ENCODE measurements around the gene LRRC8D. TPM values are rescaled to one million over a fixed set of nuclear protein-coding genes. Genes with fewer than 3 reads are reported as not detected.

LRRC8D gene
- total RNA-seq, 4 donors from 2014 or later: 4.7 to 8.5 (median 6.5) TPM

- no peak for TF ChIP-seq POLR2A (IDR thresholded peaks at IDR 0.05)
- TF ChIP-seq CTCF (IDR thresholded peaks at IDR 0.05): no peak
- TF ChIP-seq POLR2AphosphoS5 (IDR thresholded peaks at IDR 0.05): no peak
- no peak for TF ChIP-seq EP300 (IDR thresholded peaks at IDR 0.05)
- H3K36me3 ChIP-seq: peaks cover 0 to 15% of the 10 kb centered on the region in 2 donors
- H3K27me3 ChIP-seq: no peaks in the 10 kb centered on the region
- 83 to 98% methylated on average over 3 of the region's 3 CpGs for WGBS, 2 donors (ENCODE audit: low coverage in 1 of 2)
- no peak overlapping the region for H3K4me3 ChIP-seq
- H3K4me1 ChIP-seq: no peaks in the 10 kb centered on the region
- ATAC-seq: no peak
- no peaks in the 10 kb centered on the region for H3K9me3 ChIP-seq
- no peak overlapping the region for H3K27ac ChIP-seq
Observed at GRCh38 chr1:89870998-89871397, 50.2 kb downstream of the LRRC8D start.

GRCh38 chr1:89871768-89872473, 51.1 kb downstream of the LRRC8D start:
- ATAC-seq: no peak
- peaks cover 0 to 15% of the 10 kb centered on the region in 2 donors for H3K36me3 ChIP-seq
- H3K27me3 ChIP-seq: no peaks in the 10 kb centered on the region
- no peaks in the 10 kb centered on the region for H3K9me3 ChIP-seq
- TF ChIP-seq EP300 (IDR thresholded peaks at IDR 0.05): no peak
- TF ChIP-seq POLR2A (IDR thresholded peaks at IDR 0.05): no peak
- no peak for TF ChIP-seq POLR2AphosphoS5 (IDR thresholded peaks at IDR 0.05)
- no peak for TF ChIP-seq CTCF (IDR thresholded peaks at IDR 0.05)
- H3K4me1 ChIP-seq: peaks cover 0 to under 1% (median 0%) of the 10 kb centered on the region in 3 donors
- WGBS, 2 donors (ENCODE audit: low coverage in 1 of 2): 89 to 94% methylated on average over 8 to 9 of the region's 9 CpGs
- H3K27ac ChIP-seq: no peak overlapping the region
- H3K4me3 ChIP-seq: no peak overlapping the region

- Histone ChIP-seq H3K4me3 (no peak overlapping the region), H3K4me1 (peaks cover 0 to 7% (median 0%) of the 10 kb centered on the region in 3 donors), H3K9me3 (no peaks in the 10 kb centered on the region), H3K36me3 (peaks cover 0 to 15% of the 10 kb centered on the region in 2 donors), H3K27me3 (no peaks in the 10 kb centered on the region), H3K27ac (no peak overlapping the region)
- WGBS, 2 donors (ENCODE audit: low coverage in 1 of 2): 36 to 80% methylated on average over 1 of the region's 1 CpG
- TF ChIP-seq POLR2AphosphoS5 (IDR thresholded peaks at IDR 0.05) (no peak), EP300 (IDR thresholded peaks at IDR 0.05) (no peak), CTCF (IDR thresholded peaks at IDR 0.05) (no peak), POLR2A (IDR thresholded peaks at IDR 0.05) (no peak)
- no peak for ATAC-seq
Observed at GRCh38 chr1:89872567-89872966, 51.7 kb downstream of the LRRC8D start.

- no peak for TF ChIP-seq CTCF (IDR thresholded peaks at IDR 0.05)
- TF ChIP-seq POLR2AphosphoS5 (IDR thresholded peaks at IDR 0.05): no peak
- TF ChIP-seq EP300 (IDR thresholded peaks at IDR 0.05): no peak
- TF ChIP-seq POLR2A (IDR thresholded peaks at IDR 0.05): no peak
Observed at GRCh38 chr1:89873288-89873687, 52.5 kb downstream of the LRRC8D start.

GRCh38 chr1:89873770-89874169, 52.9 kb downstream of the LRRC8D start:
- TF ChIP-seq POLR2A (IDR thresholded peaks at IDR 0.05) (no peak), CTCF (IDR thresholded peaks at IDR 0.05) (no peak), EP300 (IDR thresholded peaks at IDR 0.05) (no peak), POLR2AphosphoS5 (IDR thresholded peaks at IDR 0.05) (no peak)
- no peak overlapping the region for H3K4me3 ChIP-seq
- H3K36me3 ChIP-seq: peaks cover 0 to 13% of the 10 kb centered on the region in 2 donors
- ATAC-seq: no peak
- H3K9me3 ChIP-seq: no peaks in the 10 kb centered on the region
- WGBS, 2 donors (ENCODE audit: low coverage in 1 of 2): 10 to 13% methylated on average over 3 of the region's 3 CpGs
- peaks cover 0 to 13% (median 0%) of the 10 kb centered on the region in 3 donors for H3K4me1 ChIP-seq
- no peaks in the 10 kb centered on the region for H3K27me3 ChIP-seq
- no peak overlapping the region for H3K27ac ChIP-seq

More at GRCh38 chr1:89873288-89873687, 52.5 kb downstream of the LRRC8D start:
- Histone ChIP-seq H3K9me3 (no peaks in the 10 kb centered on the region), H3K27me3 (no peaks in the 10 kb centered on the region), H3K4me3 (no peak overlapping the region), H3K4me1 (peaks cover 0 to 8% (median 0%) of the 10 kb centered on the region in 3 donors), H3K27ac (no peak overlapping the region), H3K36me3 (peaks cover 0 to 15% of the 10 kb centered on the region in 2 donors)
- ATAC-seq: no peak
